ENCODE results near the gene CLDN15. TPM values are rescaled to one million over a fixed set of nuclear protein-coding genes. Genes with fewer than 3 reads are reported as not detected.

Gene CLDN15
- total RNA-seq, 1 experiment from 2014 or later, result 6.5 TPM

DNA sequence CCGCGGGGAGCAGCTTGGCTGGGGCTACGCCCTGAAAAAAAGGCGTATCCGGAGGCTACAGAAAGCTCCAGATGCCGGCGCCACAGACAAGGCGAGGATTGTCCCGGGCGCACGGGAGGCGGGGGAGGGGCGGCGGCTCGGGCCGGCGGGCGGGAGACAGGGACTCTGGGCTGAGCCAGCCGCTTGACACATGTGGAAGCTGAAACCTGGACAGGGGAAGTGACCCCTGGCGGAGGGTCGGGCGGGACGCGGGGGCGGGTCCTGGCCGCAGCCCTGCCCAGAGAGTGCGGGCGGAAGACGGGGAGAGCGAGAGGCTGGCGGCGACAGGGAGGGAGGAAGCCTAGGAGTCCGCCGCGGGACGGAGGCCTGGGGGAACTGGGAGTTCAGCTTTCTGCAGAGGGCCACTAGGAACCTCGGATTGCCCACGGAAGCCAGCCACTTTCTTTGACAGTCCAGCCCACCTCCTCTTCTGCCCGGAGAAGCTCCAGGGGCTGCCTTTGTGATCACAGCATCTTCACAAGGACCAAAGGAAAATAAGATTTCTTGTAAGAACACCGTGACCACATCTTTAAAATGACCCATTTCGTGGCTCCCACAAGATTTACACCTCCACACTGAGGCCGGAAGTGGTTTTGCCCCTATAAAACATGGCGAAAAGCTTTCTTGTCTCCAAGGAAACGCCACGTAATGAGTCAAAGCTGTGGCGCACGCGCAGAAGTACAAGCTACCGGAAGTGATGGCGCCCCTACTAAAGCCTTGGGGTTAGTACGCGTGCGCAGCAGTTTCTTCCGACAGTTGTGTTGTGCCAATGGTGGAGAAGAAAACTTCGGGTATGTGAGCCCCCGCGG, 20.0 kb downstream of the CLDN15 start, which contains the start of the genes PLOD3 and ZNHIT1 (continued):
- TF ChIP-seq, protein P1, sequence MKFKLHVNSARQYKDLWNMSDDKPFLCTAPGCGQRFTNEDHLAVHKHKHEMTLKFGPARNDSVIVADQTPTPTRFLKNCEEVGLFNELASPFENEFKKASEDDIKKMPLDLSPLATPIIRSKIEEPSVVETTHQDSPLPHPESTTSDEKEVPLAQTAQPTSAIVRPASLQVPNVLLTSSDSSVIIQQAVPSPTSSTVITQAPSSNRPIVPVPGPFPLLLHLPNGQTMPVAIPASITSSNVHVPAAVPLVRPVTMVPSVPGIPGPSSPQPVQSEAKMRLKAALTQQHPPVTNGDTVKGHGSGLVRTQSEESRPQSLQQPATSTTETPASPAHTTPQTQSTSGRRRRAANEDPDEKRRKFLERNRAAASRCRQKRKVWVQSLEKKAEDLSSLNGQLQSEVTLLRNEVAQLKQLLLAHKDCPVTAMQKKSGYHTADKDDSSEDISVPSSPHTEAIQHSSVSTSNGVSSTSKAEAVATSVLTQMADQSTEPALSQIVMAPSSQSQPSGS (CRISPR knock-in tag; IDR thresholded peaks at IDR 0.05; ENCODE audit: borderline replicate concordance, low read depth), result no peak
- TF ChIP-seq ZNF416 (CRISPR knock-in tag; IDR thresholded peaks at IDR 0.05) (peak; percentile 65; the same call in 1 of the 2 replicates), SMAD3 (CRISPR knock-in tag; IDR thresholded peaks at IDR 0.05; ENCODE audit: borderline replicate concordance) (no peak), NFATC4 (CRISPR knock-in tag; IDR thresholded peaks at IDR 0.05) (no peak), ZNF671 (CRISPR knock-in tag; IDR thresholded peaks at IDR 0.05) (no peak), SP1 (CRISPR knock-in tag; conservative IDR thresholded peaks at IDR 0.05) (peak; percentile 41), TEAD4 (CRISPR knock-in tag; IDR thresholded peaks at IDR 0.05) (no peak), ZNF317 (CRISPR knock-in tag; IDR thresholded peaks at IDR 0.05; ENCODE audit: borderline replicate concordance, low read depth) (no peak), ZNF263 (CRISPR knock-in tag; IDR thresholded peaks at IDR 0.05; ENCODE audit: low read depth) (no peak), EMX1 (CRISPR knock-in tag; IDR thresholded peaks at IDR 0.05) (0 out of 2 replicates have a peak, but pooled peaks have one; percentile 5), TP53 (CRISPR knock-in tag; IDR thresholded peaks at IDR 0.05) (no peak), TEAD1 (CRISPR knock-in tag; IDR thresholded peaks at IDR 0.05) (no peak), HMGA2 (CRISPR knock-in tag; IDR thresholded peaks at IDR 0.05) (no peak), ZNF138 (CRISPR knock-in tag; conservative IDR thresholded peaks at IDR 0.05) (no peak), CREB1 (CRISPR knock-in tag; IDR thresholded peaks at IDR 0.05) (no peak), ESRRA (CRISPR knock-in tag; IDR thresholded peaks at IDR 0.05; ENCODE audit: borderline replicate concordance) (no peak)
- TF ChIP-seq, protein P2, sequence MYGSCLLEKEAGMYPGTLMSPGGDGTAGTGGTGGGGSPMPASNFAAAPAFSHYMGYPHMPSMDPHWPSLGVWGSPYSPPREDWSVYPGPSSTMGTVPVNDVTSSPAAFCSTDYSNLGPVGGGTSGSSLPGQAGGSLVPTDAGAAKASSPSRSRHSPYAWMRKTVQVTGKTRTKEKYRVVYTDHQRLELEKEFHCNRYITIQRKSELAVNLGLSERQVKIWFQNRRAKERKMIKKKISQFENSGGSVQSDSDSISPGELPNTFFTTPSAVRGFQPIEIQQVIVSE (CRISPR knock-in tag; IDR thresholded peaks at IDR 0.05; ENCODE audit: borderline replicate concordance), result no peak
- TF ChIP-seq, protein P3, sequence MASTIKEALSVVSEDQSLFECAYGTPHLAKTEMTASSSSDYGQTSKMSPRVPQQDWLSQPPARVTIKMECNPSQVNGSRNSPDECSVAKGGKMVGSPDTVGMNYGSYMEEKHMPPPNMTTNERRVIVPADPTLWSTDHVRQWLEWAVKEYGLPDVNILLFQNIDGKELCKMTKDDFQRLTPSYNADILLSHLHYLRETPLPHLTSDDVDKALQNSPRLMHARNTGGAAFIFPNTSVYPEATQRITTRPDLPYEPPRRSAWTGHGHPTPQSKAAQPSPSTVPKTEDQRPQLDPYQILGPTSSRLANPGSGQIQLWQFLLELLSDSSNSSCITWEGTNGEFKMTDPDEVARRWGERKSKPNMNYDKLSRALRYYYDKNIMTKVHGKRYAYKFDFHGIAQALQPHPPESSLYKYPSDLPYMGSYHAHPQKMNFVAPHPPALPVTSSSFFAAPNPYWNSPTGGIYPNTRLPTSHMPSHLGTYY (CRISPR knock-in tag; IDR thresholded peaks at IDR 0.05), result no peak
- TF ChIP-seq, protein P4, sequence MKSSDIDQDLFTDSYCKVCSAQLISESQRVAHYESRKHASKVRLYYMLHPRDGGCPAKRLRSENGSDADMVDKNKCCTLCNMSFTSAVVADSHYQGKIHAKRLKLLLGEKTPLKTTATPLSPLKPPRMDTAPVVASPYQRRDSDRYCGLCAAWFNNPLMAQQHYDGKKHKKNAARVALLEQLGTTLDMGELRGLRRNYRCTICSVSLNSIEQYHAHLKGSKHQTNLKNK (CRISPR knock-in tag; IDR thresholded peaks at IDR 0.05), result no peak
- TF ChIP-seq, protein P5, sequence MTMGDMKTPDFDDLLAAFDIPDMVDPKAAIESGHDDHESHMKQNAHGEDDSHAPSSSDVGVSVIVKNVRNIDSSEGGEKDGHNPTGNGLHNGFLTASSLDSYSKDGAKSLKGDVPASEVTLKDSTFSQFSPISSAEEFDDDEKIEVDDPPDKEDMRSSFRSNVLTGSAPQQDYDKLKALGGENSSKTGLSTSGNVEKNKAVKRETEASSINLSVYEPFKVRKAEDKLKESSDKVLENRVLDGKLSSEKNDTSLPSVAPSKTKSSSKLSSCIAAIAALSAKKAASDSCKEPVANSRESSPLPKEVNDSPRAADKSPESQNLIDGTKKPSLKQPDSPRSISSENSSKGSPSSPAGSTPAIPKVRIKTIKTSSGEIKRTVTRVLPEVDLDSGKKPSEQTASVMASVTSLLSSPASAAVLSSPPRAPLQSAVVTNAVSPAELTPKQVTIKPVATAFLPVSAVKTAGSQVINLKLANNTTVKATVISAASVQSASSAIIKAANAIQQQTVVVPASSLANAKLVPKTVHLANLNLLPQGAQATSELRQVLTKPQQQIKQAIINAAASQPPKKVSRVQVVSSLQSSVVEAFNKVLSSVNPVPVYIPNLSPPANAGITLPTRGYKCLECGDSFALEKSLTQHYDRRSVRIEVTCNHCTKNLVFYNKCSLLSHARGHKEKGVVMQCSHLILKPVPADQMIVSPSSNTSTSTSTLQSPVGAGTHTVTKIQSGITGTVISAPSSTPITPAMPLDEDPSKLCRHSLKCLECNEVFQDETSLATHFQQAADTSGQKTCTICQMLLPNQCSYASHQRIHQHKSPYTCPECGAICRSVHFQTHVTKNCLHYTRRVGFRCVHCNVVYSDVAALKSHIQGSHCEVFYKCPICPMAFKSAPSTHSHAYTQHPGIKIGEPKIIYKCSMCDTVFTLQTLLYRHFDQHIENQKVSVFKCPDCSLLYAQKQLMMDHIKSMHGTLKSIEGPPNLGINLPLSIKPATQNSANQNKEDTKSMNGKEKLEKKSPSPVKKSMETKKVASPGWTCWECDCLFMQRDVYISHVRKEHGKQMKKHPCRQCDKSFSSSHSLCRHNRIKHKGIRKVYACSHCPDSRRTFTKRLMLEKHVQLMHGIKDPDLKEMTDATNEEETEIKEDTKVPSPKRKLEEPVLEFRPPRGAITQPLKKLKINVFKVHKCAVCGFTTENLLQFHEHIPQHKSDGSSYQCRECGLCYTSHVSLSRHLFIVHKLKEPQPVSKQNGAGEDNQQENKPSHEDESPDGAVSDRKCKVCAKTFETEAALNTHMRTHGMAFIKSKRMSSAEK (CRISPR knock-in tag; IDR thresholded peaks at IDR 0.05; ENCODE audit: borderline replicate concordance), result no peak
- TF ChIP-seq, protein P6, sequence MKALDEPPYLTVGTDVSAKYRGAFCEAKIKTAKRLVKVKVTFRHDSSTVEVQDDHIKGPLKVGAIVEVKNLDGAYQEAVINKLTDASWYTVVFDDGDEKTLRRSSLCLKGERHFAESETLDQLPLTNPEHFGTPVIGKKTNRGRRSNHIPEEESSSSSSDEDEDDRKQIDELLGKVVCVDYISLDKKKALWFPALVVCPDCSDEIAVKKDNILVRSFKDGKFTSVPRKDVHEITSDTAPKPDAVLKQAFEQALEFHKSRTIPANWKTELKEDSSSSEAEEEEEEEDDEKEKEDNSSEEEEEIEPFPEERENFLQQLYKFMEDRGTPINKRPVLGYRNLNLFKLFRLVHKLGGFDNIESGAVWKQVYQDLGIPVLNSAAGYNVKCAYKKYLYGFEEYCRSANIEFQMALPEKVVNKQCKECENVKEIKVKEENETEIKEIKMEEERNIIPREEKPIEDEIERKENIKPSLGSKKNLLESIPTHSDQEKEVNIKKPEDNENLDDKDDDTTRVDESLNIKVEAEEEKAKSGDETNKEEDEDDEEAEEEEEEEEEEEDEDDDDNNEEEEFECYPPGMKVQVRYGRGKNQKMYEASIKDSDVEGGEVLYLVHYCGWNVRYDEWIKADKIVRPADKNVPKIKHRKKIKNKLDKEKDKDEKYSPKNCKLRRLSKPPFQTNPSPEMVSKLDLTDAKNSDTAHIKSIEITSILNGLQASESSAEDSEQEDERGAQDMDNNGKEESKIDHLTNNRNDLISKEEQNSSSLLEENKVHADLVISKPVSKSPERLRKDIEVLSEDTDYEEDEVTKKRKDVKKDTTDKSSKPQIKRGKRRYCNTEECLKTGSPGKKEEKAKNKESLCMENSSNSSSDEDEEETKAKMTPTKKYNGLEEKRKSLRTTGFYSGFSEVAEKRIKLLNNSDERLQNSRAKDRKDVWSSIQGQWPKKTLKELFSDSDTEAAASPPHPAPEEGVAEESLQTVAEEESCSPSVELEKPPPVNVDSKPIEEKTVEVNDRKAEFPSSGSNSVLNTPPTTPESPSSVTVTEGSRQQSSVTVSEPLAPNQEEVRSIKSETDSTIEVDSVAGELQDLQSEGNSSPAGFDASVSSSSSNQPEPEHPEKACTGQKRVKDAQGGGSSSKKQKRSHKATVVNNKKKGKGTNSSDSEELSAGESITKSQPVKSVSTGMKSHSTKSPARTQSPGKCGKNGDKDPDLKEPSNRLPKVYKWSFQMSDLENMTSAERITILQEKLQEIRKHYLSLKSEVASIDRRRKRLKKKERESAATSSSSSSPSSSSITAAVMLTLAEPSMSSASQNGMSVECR (CRISPR knock-in tag; IDR thresholded peaks at IDR 0.05; ENCODE audit: borderline replicate concordance), result no peak
- TF ChIP-seq, protein P7, sequence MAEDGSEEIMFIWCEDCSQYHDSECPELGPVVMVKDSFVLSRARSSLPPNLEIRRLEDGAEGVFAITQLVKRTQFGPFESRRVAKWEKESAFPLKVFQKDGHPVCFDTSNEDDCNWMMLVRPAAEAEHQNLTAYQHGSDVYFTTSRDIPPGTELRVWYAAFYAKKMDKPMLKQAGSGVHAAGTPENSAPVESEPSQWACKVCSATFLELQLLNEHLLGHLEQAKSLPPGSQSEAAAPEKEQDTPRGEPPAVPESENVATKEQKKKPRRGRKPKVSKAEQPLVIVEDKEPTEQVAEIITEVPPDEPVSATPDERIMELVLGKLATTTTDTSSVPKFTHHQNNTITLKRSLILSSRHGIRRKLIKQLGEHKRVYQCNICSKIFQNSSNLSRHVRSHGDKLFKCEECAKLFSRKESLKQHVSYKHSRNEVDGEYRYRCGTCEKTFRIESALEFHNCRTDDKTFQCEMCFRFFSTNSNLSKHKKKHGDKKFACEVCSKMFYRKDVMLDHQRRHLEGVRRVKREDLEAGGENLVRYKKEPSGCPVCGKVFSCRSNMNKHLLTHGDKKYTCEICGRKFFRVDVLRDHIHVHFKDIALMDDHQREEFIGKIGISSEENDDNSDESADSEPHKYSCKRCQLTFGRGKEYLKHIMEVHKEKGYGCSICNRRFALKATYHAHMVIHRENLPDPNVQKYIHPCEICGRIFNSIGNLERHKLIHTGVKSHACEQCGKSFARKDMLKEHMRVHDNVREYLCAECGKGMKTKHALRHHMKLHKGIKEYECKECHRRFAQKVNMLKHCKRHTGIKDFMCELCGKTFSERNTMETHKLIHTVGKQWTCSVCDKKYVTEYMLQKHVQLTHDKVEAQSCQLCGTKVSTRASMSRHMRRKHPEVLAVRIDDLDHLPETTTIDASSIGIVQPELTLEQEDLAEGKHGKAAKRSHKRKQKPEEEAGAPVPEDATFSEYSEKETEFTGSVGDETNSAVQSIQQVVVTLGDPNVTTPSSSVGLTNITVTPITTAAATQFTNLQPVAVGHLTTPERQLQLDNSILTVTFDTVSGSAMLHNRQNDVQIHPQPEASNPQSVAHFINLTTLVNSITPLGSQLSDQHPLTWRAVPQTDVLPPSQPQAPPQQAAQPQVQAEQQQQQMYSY (CRISPR knock-in tag; IDR thresholded peaks at IDR 0.05), result peak; percentile 45

All from WTC11 (cell line).